ENCODE measurements around the gene TTLL6. TPM values are rescaled to one million over a fixed set of nuclear protein-coding genes. Genes with fewer than 3 reads are reported as not detected.

The TTLL6 gene
- total RNA-seq, 5 donors from 2014 or later (not counting 1 experiment from before 2014, with no cell fraction given): not detected

- Histone ChIP-seq H3K27ac (ENCODE audit: low read length) (no peak overlapping the region), H3K4me3 (ENCODE audit: control insufficient read depth in 1 of 2, extremely low read depth in 1 of 2, low read length in 1 of 2) (no peak overlapping the region), H3K36me3 (ENCODE audit: control insufficient read depth in 2 of 2, extremely low read depth in 1 of 2, insufficient read depth in 1 of 2, low read length in 1 of 2) (no peaks in the 10 kb centered on the region), H3K9me3 (no peaks in the 10 kb centered on the region), H3K27me3 (replicated peaks in 1 of 2; ENCODE audit: control insufficient read depth in 2 of 2, extremely low read depth in 1 of 2, insufficient read depth in 2 of 2, low read length in 1 of 2) (peaks cover 4 to 16% of the 10 kb centered on the region in 2 experiments), H3K4me1 (ENCODE audit: control insufficient read depth in 1 of 2, extremely low read depth in 1 of 2, insufficient read depth in 2 of 2, low read length in 2 of 2) (no peaks in the 10 kb centered on the region)
- no peak for ATAC-seq (replicated peaks in 1 of 4)
- no peak overlapping the region for H3K27ac Mint-ChIP-seq
- ChIA-PET CTCF (interaction anchor here (0.6 to 0.8 kb wide), 2 partner anchors 10 to 26 kb away, joined by 3 to 6 read pairs; no protein-coding TSS in a partner anchor), POLR2A (no interaction called here)
- no peaks in the 10 kb centered on the region for H3K4me1 Mint-ChIP-seq
- H3K4me3 Mint-ChIP-seq: no peak overlapping the region
- no peaks in the 10 kb centered on the region for H3K9me3 Mint-ChIP-seq
- no peak for DNase-seq
- H3K36me3 Mint-ChIP-seq: no peaks in the 10 kb centered on the region
- peaks cover 18 to 19% of the 10 kb centered on the region in 2 donors for H3K27me3 Mint-ChIP-seq
Measured at GRCh38 chr17:48779421-48779820, 37.6 kb downstream of the TTLL6 start.

GRCh38 chr17:48776602-48777001 lies 40.4 kb downstream of the TTLL6 start:
- Histone ChIP-seq H3K9me3 (no peaks in the 10 kb centered on the region), H3K27me3 (replicated peaks in 1 of 2; ENCODE audit: control insufficient read depth in 2 of 2, extremely low read depth in 1 of 2, insufficient read depth in 2 of 2, low read length in 1 of 2) (peaks cover 4 to 31% of the 10 kb centered on the region in 2 experiments), H3K27ac (ENCODE audit: low read length) (no peak overlapping the region), H3K4me3 (ENCODE audit: control insufficient read depth in 1 of 2, extremely low read depth in 1 of 2, low read length in 1 of 2) (no peak overlapping the region), H3K36me3 (ENCODE audit: control insufficient read depth in 2 of 2, extremely low read depth in 1 of 2, insufficient read depth in 1 of 2, low read length in 1 of 2) (no peaks in the 10 kb centered on the region), H3K4me1 (ENCODE audit: control insufficient read depth in 1 of 2, extremely low read depth in 1 of 2, insufficient read depth in 2 of 2, low read length in 2 of 2) (no peaks in the 10 kb centered on the region)
- POLR2A ChIA-PET: no interaction called here
- peaks cover 28 to 32% of the 10 kb centered on the region in 2 donors for H3K27me3 Mint-ChIP-seq
- H3K9me3 Mint-ChIP-seq: no peaks in the 10 kb centered on the region
- no peaks in the 10 kb centered on the region for H3K4me1 Mint-ChIP-seq
- no peaks in the 10 kb centered on the region for H3K36me3 Mint-ChIP-seq
- H3K4me3 Mint-ChIP-seq: no peak overlapping the region
- DNase-seq: no peak
- ATAC-seq (replicated peaks in 1 of 4): no peak
- no peak overlapping the region for H3K27ac Mint-ChIP-seq
- CTCF ChIA-PET: no interaction called here

- no peaks in the 10 kb centered on the region for H3K9me3 Mint-ChIP-seq
- peaks cover 41 to 50% of the 10 kb centered on the region in 2 donors for H3K27me3 Mint-ChIP-seq
- Histone ChIP-seq H3K4me1 (ENCODE audit: control insufficient read depth in 1 of 2, extremely low read depth in 1 of 2, insufficient read depth in 2 of 2, low read length in 2 of 2) (no peaks in the 10 kb centered on the region), H3K9me3 (no peaks in the 10 kb centered on the region), H3K27me3 (replicated peaks in 1 of 2; ENCODE audit: control insufficient read depth in 2 of 2, extremely low read depth in 1 of 2, insufficient read depth in 2 of 2, low read length in 1 of 2) (peaks cover 4 to 43% of the 10 kb centered on the region in 2 experiments), H3K36me3 (ENCODE audit: control insufficient read depth in 2 of 2, extremely low read depth in 1 of 2, insufficient read depth in 1 of 2, low read length in 1 of 2) (no peaks in the 10 kb centered on the region), H3K27ac (ENCODE audit: low read length) (no peak overlapping the region), H3K4me3 (ENCODE audit: control insufficient read depth in 1 of 2, extremely low read depth in 1 of 2, low read length in 1 of 2) (no peak overlapping the region)
- ChIA-PET POLR2A (no interaction called here), CTCF (no interaction called here)
- no peaks in the 10 kb centered on the region for H3K36me3 Mint-ChIP-seq
- ATAC-seq (replicated peaks in 1 of 4) (no peak), DNase-seq (no peak)
- WGBS (ENCODE audit: insufficient coverage): no CpG with 5 or more reads among the region's 3 CpGs
- H3K4me1 Mint-ChIP-seq: no peaks in the 10 kb centered on the region
- H3K4me3 Mint-ChIP-seq: no peak overlapping the region
- no peak overlapping the region for H3K27ac Mint-ChIP-seq
Measured at GRCh38 chr17:48773245-48773644, 43.8 kb downstream of the TTLL6 start.

GRCh38 chr17:48770954-48771353 lies 46.1 kb downstream of the TTLL6 start:
- Histone ChIP-seq H3K4me1 (ENCODE audit: control insufficient read depth in 1 of 2, extremely low read depth in 1 of 2, insufficient read depth in 2 of 2, low read length in 2 of 2) (no peaks in the 10 kb centered on the region), H3K27me3 (replicated peaks in 1 of 2; ENCODE audit: control insufficient read depth in 2 of 2, extremely low read depth in 1 of 2, insufficient read depth in 2 of 2, low read length in 1 of 2) (peaks cover 4 to 41% of the 10 kb centered on the region in 2 experiments), H3K27ac (ENCODE audit: low read length) (no peak overlapping the region), H3K36me3 (ENCODE audit: control insufficient read depth in 2 of 2, extremely low read depth in 1 of 2, insufficient read depth in 1 of 2, low read length in 1 of 2) (no peaks in the 10 kb centered on the region), H3K9me3 (no peaks in the 10 kb centered on the region), H3K4me3 (ENCODE audit: control insufficient read depth in 1 of 2, extremely low read depth in 1 of 2, low read length in 1 of 2) (no peak overlapping the region)
- Mint-ChIP-seq H3K4me3 (no peak overlapping the region), H3K27ac (no peak overlapping the region), H3K36me3 (no peaks in the 10 kb centered on the region), H3K9me3 (no peaks in the 10 kb centered on the region), H3K4me1 (no peaks in the 10 kb centered on the region), H3K27me3 (peaks cover 49 to 53% of the 10 kb centered on the region in 2 donors)
- no peak for ATAC-seq (replicated peaks in 1 of 4)
- no peak for DNase-seq
- ChIA-PET CTCF (no interaction called here), POLR2A (no interaction called here)
- 37% methylated on average over 2 of the region's 3 CpGs for WGBS (ENCODE audit: insufficient coverage)

GRCh38 chr17:48769009-48769675 lies 47.9 kb downstream of the TTLL6 start:
- no peaks in the 10 kb centered on the region for H3K36me3 Mint-ChIP-seq
- no peaks in the 10 kb centered on the region for H3K9me3 ChIP-seq
- no peaks in the 10 kb centered on the region for H3K36me3 ChIP-seq (ENCODE audit: control insufficient read depth in 2 of 2, extremely low read depth in 1 of 2, insufficient read depth in 1 of 2, low read length in 1 of 2)
- H3K27me3 Mint-ChIP-seq: peaks cover 49 to 55% of the 10 kb centered on the region in 2 donors
- CTCF ChIA-PET: interaction anchor here in 1 of 2 donors (0.6 kb wide), 1 partner anchor 1000 kb away, joined by 3 read pairs; no protein-coding TSS in a partner anchor
- H3K4me1 ChIP-seq (ENCODE audit: control insufficient read depth in 1 of 2, extremely low read depth in 1 of 2, insufficient read depth in 2 of 2, low read length in 2 of 2): no peaks in the 10 kb centered on the region
- H3K4me3 ChIP-seq (ENCODE audit: control insufficient read depth in 1 of 2, extremely low read depth in 1 of 2, low read length in 1 of 2): no peak overlapping the region
- ATAC-seq (replicated peaks in 1 of 4) (no peak), DNase-seq (no peak)
- H3K4me1 Mint-ChIP-seq: no peaks in the 10 kb centered on the region
- no peak overlapping the region for H3K4me3 Mint-ChIP-seq
- WGBS (ENCODE audit: insufficient coverage): 83% methylated on average over 4 of the region's 5 CpGs
- H3K9me3 Mint-ChIP-seq: no peaks in the 10 kb centered on the region
- no peak overlapping the region for H3K27ac ChIP-seq (ENCODE audit: low read length)
- no peak overlapping the region for H3K27ac Mint-ChIP-seq
- POLR2A ChIA-PET: no interaction called here
- peaks cover 0 to 41% of the 10 kb centered on the region in 2 experiments for H3K27me3 ChIP-seq (replicated peaks in 1 of 2; ENCODE audit: control insufficient read depth in 2 of 2, extremely low read depth in 1 of 2, insufficient read depth in 2 of 2, low read length in 1 of 2)

- Mint-ChIP-seq H3K27me3 (peaks cover 56 to 67% of the 10 kb centered on the region in 2 donors), H3K27ac (no peak overlapping the region), H3K4me3 (no peak overlapping the region), H3K9me3 (no peaks in the 10 kb centered on the region), H3K36me3 (no peaks in the 10 kb centered on the region), H3K4me1 (no peaks in the 10 kb centered on the region)
- H3K36me3 ChIP-seq (ENCODE audit: control insufficient read depth in 2 of 2, extremely low read depth in 1 of 2, insufficient read depth in 1 of 2, low read length in 1 of 2): no peaks in the 10 kb centered on the region
- DNase-seq (no peak), ATAC-seq (replicated peaks in 1 of 4) (no peak)
- H3K27ac ChIP-seq (ENCODE audit: low read length): no peak overlapping the region
- H3K27me3 ChIP-seq (replicated peaks in 1 of 2; ENCODE audit: control insufficient read depth in 2 of 2, extremely low read depth in 1 of 2, insufficient read depth in 2 of 2, low read length in 1 of 2): peaks cover 0 to 48% of the 10 kb centered on the region in 2 experiments
- CTCF ChIA-PET: interaction anchor here (0.5 to 1.1 kb wide), 2 partner anchors 26 to 89 kb away, joined by 3 read pairs; no protein-coding TSS in a partner anchor
- H3K4me1 ChIP-seq (ENCODE audit: control insufficient read depth in 1 of 2, extremely low read depth in 1 of 2, insufficient read depth in 2 of 2, low read length in 2 of 2): no peaks in the 10 kb centered on the region
- H3K4me3 ChIP-seq (ENCODE audit: control insufficient read depth in 1 of 2, extremely low read depth in 1 of 2, low read length in 1 of 2): no peak overlapping the region
- H3K9me3 ChIP-seq: no peaks in the 10 kb centered on the region
- POLR2A ChIA-PET: interaction anchor here in 1 of 2 donors (0.6 kb wide), 1 partner anchor 95 kb away, joined by 3 read pairs; no protein-coding TSS in a partner anchor
- WGBS (ENCODE audit: insufficient coverage): 80% methylated on average over 1 of the region's 4 CpGs
Measured at GRCh38 chr17:48767263-48767774, 49.7 kb downstream of the TTLL6 start.

Measured in T-cell (primary cell).